Parathyroid adenoma (tissue), 2 donors: ENCODE data around the gene OR5H6.

Experiments used
- H2AFZ ChIP-seq: fragments of 300-600 bp; sonication (generic); one replicate; pipeline ENCODE4 v1.7.0; 2017; ENCODE audit warnings: antibody characterized with exemption, mild to moderate bottlenecking
- H3K27ac ChIP-seq: fragments of 300-600 bp; sonication (generic); one replicate; pipeline ENCODE4 v1.7.0; 2017
- H3K27me3 ChIP-seq: fragments of 300-600 bp; sonication (generic); one replicate; pipeline ENCODE4 v1.7.0; 2017; ENCODE audit warnings: low read length; ENCODE audit not compliant: control insufficient read depth, insufficient read depth
- H3K36me3 ChIP-seq: fragments of 300-600 bp; sonication (generic); one replicate; pipeline ENCODE4 v1.7.0; 2017; ENCODE audit warnings: low read length; ENCODE audit not compliant: control insufficient read depth, insufficient read depth
- H3K4me1 ChIP-seq: fragments of 300-600 bp; sonication (generic); one replicate; pipeline ENCODE4 v1.7.0; 2017; ENCODE audit warnings: control low read depth
- H3K4me2 ChIP-seq: fragments of 300-600 bp; sonication (generic); one replicate; pipeline ENCODE4 v1.7.0; 2017; ENCODE audit warnings: low read length
- H3K4me3 ChIP-seq: fragments of 300-600 bp; sonication (generic); one replicate; pipeline ENCODE4 v1.7.0; 2017; ENCODE audit warnings: low read depth, low read length
- H3K79me2 ChIP-seq: fragments of 300-600 bp; sonication (generic); one replicate; pipeline ENCODE4 v1.7.0; 2017; ENCODE audit warnings: control low read depth
- H3K9ac ChIP-seq: fragments of 300-600 bp; sonication (generic); one replicate; pipeline ENCODE4 v1.7.0; 2017; ENCODE audit warnings: mild to moderate bottlenecking
- H3K9me3 ChIP-seq: fragments of 300-600 bp; sonication (generic); one replicate; pipeline ENCODE4 v1.7.0; 2017; ENCODE audit warnings: low read length; ENCODE audit not compliant: control insufficient read depth
- TF ChIP-seq, protein P1 (sequence below): fragments of 300-600 bp; sonication (generic); IDR thresholded peaks from one replicate; pipeline ENCODE4 v1.7.0; 2017; ENCODE audit warnings: antibody characterized with exemption, mild to moderate bottlenecking
- donor health status: primary hyperparathyroidism.

OR5H6 gene

GRCh38 chr3:98259707-98260106 is 4.3 kb upstream of the OR5H6 start:
- no peak overlapping the region for H3K9ac ChIP-seq
- H3K79me2 ChIP-seq, result no peaks in the 10 kb centered on the region
- H3K4me1 ChIP-seq, result no peaks in the 10 kb centered on the region
- H3K4me2 ChIP-seq, result no peak overlapping the region
- no peak overlapping the region for H3K27ac ChIP-seq
- H3K27me3 ChIP-seq, result no peaks in the 10 kb centered on the region
- no peaks in the 10 kb centered on the region for H3K36me3 ChIP-seq
- no peak overlapping the region for H3K4me3 ChIP-seq
- H2AFZ ChIP-seq, result no peak overlapping the region
- no peaks in the 10 kb centered on the region for H3K9me3 ChIP-seq
- TF ChIP-seq, protein P1, sequence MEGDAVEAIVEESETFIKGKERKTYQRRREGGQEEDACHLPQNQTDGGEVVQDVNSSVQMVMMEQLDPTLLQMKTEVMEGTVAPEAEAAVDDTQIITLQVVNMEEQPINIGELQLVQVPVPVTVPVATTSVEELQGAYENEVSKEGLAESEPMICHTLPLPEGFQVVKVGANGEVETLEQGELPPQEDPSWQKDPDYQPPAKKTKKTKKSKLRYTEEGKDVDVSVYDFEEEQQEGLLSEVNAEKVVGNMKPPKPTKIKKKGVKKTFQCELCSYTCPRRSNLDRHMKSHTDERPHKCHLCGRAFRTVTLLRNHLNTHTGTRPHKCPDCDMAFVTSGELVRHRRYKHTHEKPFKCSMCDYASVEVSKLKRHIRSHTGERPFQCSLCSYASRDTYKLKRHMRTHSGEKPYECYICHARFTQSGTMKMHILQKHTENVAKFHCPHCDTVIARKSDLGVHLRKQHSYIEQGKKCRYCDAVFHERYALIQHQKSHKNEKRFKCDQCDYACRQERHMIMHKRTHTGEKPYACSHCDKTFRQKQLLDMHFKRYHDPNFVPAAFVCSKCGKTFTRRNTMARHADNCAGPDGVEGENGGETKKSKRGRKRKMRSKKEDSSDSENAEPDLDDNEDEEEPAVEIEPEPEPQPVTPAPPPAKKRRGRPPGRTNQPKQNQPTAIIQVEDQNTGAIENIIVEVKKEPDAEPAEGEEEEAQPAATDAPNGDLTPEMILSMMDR, result no peak

GRCh38 chr3:98262046-98262445 is 2.0 kb upstream of the OR5H6 start:
- Histone ChIP-seq H3K4me3 (no peak overlapping the region), H3K36me3 (no peaks in the 10 kb centered on the region), H3K4me2 (no peak overlapping the region), H3K9me3 (no peaks in the 10 kb centered on the region), H3K4me1 (no peaks in the 10 kb centered on the region), H3K27me3 (no peaks in the 10 kb centered on the region), H2AFZ (no peak overlapping the region), H3K27ac (no peak overlapping the region), H3K9ac (no peak overlapping the region), H3K79me2 (no peaks in the 10 kb centered on the region)
- TF ChIP-seq, protein P1, result no peak

GRCh38 chr3:98269846-98270245 is 5.8 kb downstream of the OR5H6 start:
- TF ChIP-seq, protein P1, result no peak
- H3K4me2 ChIP-seq, result no peak overlapping the region
- H3K4me3 ChIP-seq, result no peak overlapping the region
- no peaks in the 10 kb centered on the region for H3K4me1 ChIP-seq
- H3K27ac ChIP-seq, result no peak overlapping the region
- no peaks in the 10 kb centered on the region for H3K27me3 ChIP-seq
- no peaks in the 10 kb centered on the region for H3K9me3 ChIP-seq
- no peak overlapping the region for H2AFZ ChIP-seq
- H3K79me2 ChIP-seq, result no peaks in the 10 kb centered on the region
- no peak overlapping the region for H3K9ac ChIP-seq
- H3K36me3 ChIP-seq, result no peaks in the 10 kb centered on the region

GRCh38 chr3:98272126-98272525 is 8.1 kb downstream of the OR5H6 start:
- TF ChIP-seq, protein P1, result no peak
- H3K9ac ChIP-seq, result no peak overlapping the region
- H2AFZ ChIP-seq, result no peak overlapping the region
- H3K27ac ChIP-seq, result no peak overlapping the region
- no peak overlapping the region for H3K4me3 ChIP-seq
- no peaks in the 10 kb centered on the region for H3K27me3 ChIP-seq
- no peaks in the 10 kb centered on the region for H3K79me2 ChIP-seq
- H3K9me3 ChIP-seq, result no peaks in the 10 kb centered on the region
- H3K4me2 ChIP-seq, result no peak overlapping the region
- H3K36me3 ChIP-seq, result no peaks in the 10 kb centered on the region
- H3K4me1 ChIP-seq, result no peaks in the 10 kb centered on the region

GRCh38 chr3:98274914-98275313 is 10.9 kb downstream of the OR5H6 start:
- TF ChIP-seq, protein P1, result no peak
- no peaks in the 10 kb centered on the region for H3K9me3 ChIP-seq
- no peak overlapping the region for H3K9ac ChIP-seq
- no peaks in the 10 kb centered on the region for H3K36me3 ChIP-seq
- H3K27ac ChIP-seq, result no peak overlapping the region
- no peaks in the 10 kb centered on the region for H3K79me2 ChIP-seq
- H3K4me1 ChIP-seq, result no peaks in the 10 kb centered on the region
- no peak overlapping the region for H3K4me2 ChIP-seq
- no peaks in the 10 kb centered on the region for H3K27me3 ChIP-seq
- H3K4me3 ChIP-seq, result no peak overlapping the region
- H2AFZ ChIP-seq, result no peak overlapping the region
